ENCODE results near the gene PPP2R2D. TPM values are rescaled to one million over a fixed set of nuclear protein-coding genes. Genes with fewer than 3 reads are reported as not detected.

The PPP2R2D gene
- polyA plus RNA-seq, 1 of the 3 experiments (the other 2 are of a cell fraction), result 25.1 TPM

DNA sequence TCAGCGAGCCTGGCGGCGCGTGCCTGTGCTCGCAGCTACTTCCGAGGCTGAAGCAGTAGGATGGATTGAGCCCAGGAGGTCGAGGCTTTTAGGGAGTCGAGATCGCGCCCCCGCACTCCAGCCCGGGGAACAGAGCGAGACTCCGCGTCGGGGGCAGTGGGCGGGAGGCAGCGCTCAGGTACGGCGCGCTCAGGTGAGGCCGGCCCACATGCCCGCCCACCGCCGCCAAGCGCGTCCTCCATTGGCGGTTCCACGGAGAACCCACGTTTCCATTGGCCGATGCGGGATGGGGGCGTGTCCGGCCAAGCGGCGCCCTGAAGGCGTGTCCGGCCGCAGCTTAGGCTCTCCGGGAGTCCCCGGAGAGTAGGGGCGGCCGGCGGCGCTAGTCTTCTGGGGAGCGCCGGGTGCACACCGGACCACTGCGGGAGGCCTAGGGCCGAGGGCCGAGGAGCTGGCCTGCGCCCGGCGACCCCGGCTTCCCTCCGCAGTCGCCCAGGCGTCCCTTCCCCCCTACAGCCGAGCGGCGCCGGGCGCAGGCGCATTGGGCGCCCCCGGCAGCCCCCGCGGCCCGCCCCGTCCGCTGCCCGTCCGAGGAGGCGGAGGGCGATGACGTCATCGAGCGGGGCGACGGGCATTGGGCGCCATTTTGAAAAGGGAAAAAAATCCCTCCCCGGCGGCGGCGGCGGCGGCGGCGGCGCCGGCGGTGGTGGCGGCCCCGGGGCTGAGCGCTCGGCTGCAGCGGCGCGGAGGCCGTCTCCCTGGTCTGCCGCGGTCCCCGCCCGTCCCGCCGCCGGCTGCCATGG is at the start of gene PPP2R2D (continued):
- TF ChIP-seq SIN3A (IDR thresholded peaks at IDR 0.05; ENCODE audit: borderline replicate concordance, low read depth, low read length) (no peak), POLR2AphosphoS5 (IDR thresholded peaks at IDR 0.05; ENCODE audit: low read depth, low read length) (0 out of 2 replicates have a peak, but pooled peaks have one; percentile 24), FOSL2 (IDR thresholded peaks at IDR 0.05; ENCODE audit: borderline replicate concordance, low read depth) (no peak), YY1 (IDR thresholded peaks at IDR 0.05; ENCODE audit: low read depth) (peak; percentile 91), FOXJ3 (CRISPR knock-in tag; IDR thresholded peaks at IDR 0.05) (no peak), TEAD4 (IDR thresholded peaks at IDR 0.05; ENCODE audit: borderline replicate concordance, insufficient read depth) (no peak), ELF1 (IDR thresholded peaks at IDR 0.05) (no peak), FOXM1 (IDR thresholded peaks at IDR 0.05; ENCODE audit: low read depth) (no peak), NFIC (IDR thresholded peaks at IDR 0.05; ENCODE audit: borderline replicate concordance) (no peak), RCOR1 (IDR thresholded peaks at IDR 0.05; ENCODE audit: low read length) (no peak), CHD2 (IDR thresholded peaks at IDR 0.05; ENCODE audit: low read length, partially characterized antibody) (no peak), MEF2A (IDR thresholded peaks at IDR 0.05; ENCODE audit: borderline replicate concordance, low read depth) (no peak)
- TF ChIP-seq, protein P1, sequence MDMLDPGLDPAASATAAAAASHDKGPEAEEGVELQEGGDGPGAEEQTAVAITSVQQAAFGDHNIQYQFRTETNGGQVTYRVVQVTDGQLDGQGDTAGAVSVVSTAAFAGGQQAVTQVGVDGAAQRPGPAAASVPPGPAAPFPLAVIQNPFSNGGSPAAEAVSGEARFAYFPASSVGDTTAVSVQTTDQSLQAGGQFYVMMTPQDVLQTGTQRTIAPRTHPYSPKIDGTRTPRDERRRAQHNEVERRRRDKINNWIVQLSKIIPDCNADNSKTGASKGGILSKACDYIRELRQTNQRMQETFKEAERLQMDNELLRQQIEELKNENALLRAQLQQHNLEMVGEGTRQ (IDR thresholded peaks at IDR 0.05; ENCODE audit: borderline replicate concordance, low read depth, low read length), result no peak

DNA sequence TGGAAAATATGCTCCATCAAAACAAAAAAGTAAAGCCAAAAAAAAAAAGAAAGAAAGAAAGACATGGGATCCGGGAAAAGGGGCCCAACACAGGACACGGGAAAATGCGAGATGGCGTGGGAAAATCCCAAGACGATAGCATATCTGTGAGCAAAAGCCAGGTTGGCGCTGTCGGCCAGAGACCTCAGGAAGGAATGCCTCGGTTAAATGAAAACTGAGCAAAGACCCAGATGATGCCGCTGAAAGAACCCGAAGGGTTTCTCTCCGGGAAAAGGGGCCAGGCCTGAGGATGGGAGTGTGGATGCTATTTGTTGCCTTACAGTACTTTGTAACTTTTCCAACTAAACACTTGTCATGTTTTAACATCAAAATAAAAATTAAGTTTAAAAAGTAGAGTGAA is 49.5 kb upstream of the PPP2R2D start:
- Histone ChIP-seq H3K36me3 (replicated peaks in 1 of 2; ENCODE audit: control insufficient read depth in 1 of 2, insufficient read depth in 2 of 2, low read length in 1 of 2) (no peaks in the 10 kb centered on the region), H3K27me3 (ENCODE audit: insufficient read depth) (no peaks in the 10 kb centered on the region), H3F3A (replicated peaks; ENCODE audit: insufficient read depth) (no peaks in the 10 kb centered on the region), H3K9ac (no peak overlapping the region), H3K27ac (ENCODE audit: low read depth in 2 of 2, low read length in 1 of 2) (no peak overlapping the region), H2AFZ (ENCODE audit: low read depth) (no peak overlapping the region), H3K4me2 (no peak overlapping the region), H4K20me1 (ENCODE audit: insufficient read depth) (no peaks in the 10 kb centered on the region), H3K9me3 (no peaks in the 10 kb centered on the region), H3K79me2 (ENCODE audit: insufficient read depth) (no peaks in the 10 kb centered on the region), H3K9me2 (no peaks in the 10 kb centered on the region), H3K4me1 (ENCODE audit: control insufficient read depth in 1 of 2, insufficient read depth in 2 of 2, low read depth in 1 of 2, low read length in 1 of 2) (no peaks in the 10 kb centered on the region), H3K4me3 (ENCODE audit: low read depth in 2 of 2, low read length in 1 of 2) (no peak overlapping the region)
- ChIA-PET POLR2A (no interaction called here), CTCF (no interaction called here)
- 62% methylated on average over 11 of the region's 11 CpGs for WGBS (ENCODE audit: low lambda C conversion rate)
- no peak for DNase-seq
- TF ChIP-seq POLR2AphosphoS5 (IDR thresholded peaks at IDR 0.05; ENCODE audit: low read depth, low read length) (no peak), MEF2A (IDR thresholded peaks at IDR 0.05; ENCODE audit: borderline replicate concordance, low read depth) (no peak), CHD2 (IDR thresholded peaks at IDR 0.05; ENCODE audit: low read length, partially characterized antibody) (no peak), FOXJ3 (CRISPR knock-in tag; IDR thresholded peaks at IDR 0.05) (no peak), NRF1 (IDR thresholded peaks at IDR 0.05; ENCODE audit: low read depth, low read length) (no peak), MXI1 (IDR thresholded peaks at IDR 0.05; ENCODE audit: low read depth, low read length) (no peak), EP300 (IDR thresholded peaks at IDR 0.05; ENCODE audit: borderline replicate concordance in 1 of 2, low read depth in 1 of 2, low read length in 1 of 2) (no peak), SMC3 (IDR thresholded peaks at IDR 0.05; ENCODE audit: low read depth, low read length) (no peak), JUND (IDR thresholded peaks at IDR 0.05) (no peak), RXRA (IDR thresholded peaks at IDR 0.05; ENCODE audit: borderline replicate concordance, low read depth) (no peak), TEAD4 (IDR thresholded peaks at IDR 0.05; ENCODE audit: borderline replicate concordance, insufficient read depth) (no peak), EZH2phosphoT487 (IDR thresholded peaks at IDR 0.05; ENCODE audit: borderline replicate concordance, low read depth) (no peak)
- TF ChIP-seq, protein P2, sequence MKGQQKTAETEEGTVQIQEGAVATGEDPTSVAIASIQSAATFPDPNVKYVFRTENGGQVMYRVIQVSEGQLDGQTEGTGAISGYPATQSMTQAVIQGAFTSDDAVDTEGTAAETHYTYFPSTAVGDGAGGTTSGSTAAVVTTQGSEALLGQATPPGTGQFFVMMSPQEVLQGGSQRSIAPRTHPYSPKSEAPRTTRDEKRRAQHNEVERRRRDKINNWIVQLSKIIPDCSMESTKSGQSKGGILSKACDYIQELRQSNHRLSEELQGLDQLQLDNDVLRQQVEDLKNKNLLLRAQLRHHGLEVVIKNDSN (IDR thresholded peaks at IDR 0.05; ENCODE audit: borderline replicate concordance, low read depth), result no peak
- TF ChIP-seq, protein P3, sequence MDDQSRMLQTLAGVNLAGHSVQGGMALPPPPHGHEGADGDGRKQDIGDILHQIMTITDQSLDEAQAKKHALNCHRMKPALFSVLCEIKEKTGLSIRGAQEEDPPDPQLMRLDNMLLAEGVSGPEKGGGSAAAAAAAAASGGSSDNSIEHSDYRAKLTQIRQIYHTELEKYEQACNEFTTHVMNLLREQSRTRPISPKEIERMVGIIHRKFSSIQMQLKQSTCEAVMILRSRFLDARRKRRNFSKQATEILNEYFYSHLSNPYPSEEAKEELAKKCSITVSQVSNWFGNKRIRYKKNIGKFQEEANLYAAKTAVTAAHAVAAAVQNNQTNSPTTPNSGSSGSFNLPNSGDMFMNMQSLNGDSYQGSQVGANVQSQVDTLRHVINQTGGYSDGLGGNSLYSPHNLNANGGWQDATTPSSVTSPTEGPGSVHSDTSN (IDR thresholded peaks at IDR 0.05), result no peak
- TF ChIP-seq, protein P4, sequence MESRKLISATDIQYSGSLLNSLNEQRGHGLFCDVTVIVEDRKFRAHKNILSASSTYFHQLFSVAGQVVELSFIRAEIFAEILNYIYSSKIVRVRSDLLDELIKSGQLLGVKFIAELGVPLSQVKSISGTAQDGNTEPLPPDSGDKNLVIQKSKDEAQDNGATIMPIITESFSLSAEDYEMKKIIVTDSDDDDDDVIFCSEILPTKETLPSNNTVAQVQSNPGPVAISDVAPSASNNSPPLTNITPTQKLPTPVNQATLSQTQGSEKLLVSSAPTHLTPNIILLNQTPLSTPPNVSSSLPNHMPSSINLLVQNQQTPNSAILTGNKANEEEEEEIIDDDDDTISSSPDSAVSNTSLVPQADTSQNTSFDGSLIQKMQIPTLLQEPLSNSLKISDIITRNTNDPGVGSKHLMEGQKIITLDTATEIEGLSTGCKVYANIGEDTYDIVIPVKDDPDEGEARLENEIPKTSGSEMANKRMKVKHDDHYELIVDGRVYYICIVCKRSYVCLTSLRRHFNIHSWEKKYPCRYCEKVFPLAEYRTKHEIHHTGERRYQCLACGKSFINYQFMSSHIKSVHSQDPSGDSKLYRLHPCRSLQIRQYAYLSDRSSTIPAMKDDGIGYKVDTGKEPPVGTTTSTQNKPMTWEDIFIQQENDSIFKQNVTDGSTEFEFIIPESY (IDR thresholded peaks at IDR 0.05; ENCODE audit: borderline replicate concordance, low read depth), result no peak

Data from SK-N-SH (cell line).